Mesodermal cell (in vitro differentiated cells): Measurements from ENCODE around the gene KIF22.
"Not testable (repeated sequence)": the region's sequence is repeated elsewhere in the genome, so short reads cannot be mapped to it uniquely, and the experiment has no call there.

Source experiments
- H3K27ac ChIP-seq: 2 replicates; pipeline ENCODE4 v1.7.0; 2013; ENCODE audit warnings: mild to moderate bottlenecking, low read depth, low read length, moderate library complexity; ENCODE audit not compliant: severe bottlenecking
- H3K36me3 ChIP-seq: 2 replicates; pipeline ENCODE4 v1.7.1; 2013; ENCODE audit warnings: mild to moderate bottlenecking, low read length, moderate library complexity; ENCODE audit not compliant: control insufficient read depth, insufficient read depth
- H3K4me1 ChIP-seq: one replicate; pipeline ENCODE4 v1.7.1; 2013; ENCODE audit warnings: mild to moderate bottlenecking, low read length; ENCODE audit not compliant: insufficient read depth, control insufficient read depth, poor library complexity, severe bottlenecking
- H3K4me3 ChIP-seq: 2 replicates; pipeline ENCODE4 v1.7.0; 2013; ENCODE audit warnings: low read length, control low read depth, mild to moderate bottlenecking; ENCODE audit not compliant: insufficient read depth, poor library complexity, severe bottlenecking; ENCODE audit errors: extremely low read depth
- H3K9me3 ChIP-seq: 2 replicates; pipeline ENCODE4 v1.7.1; 2013; ENCODE audit warnings: mild to moderate bottlenecking, low read length, moderate library complexity; ENCODE audit not compliant: control insufficient read depth
- WGBS, 2 experiments: methylation state at CpG; one replicate each; pipeline ENCODE4 v1.1.5; 2013; ENCODE audit warnings: missing lambda C conversion rate in 2 of 2; ENCODE audit not compliant: insufficient coverage in 2 of 2; 5-methylcytosine and 5-hydroxymethylcytosine counted together

The KIF22 gene

GRCh38 chr16:29767062-29767461 lies 23.5 kb upstream of the KIF22 start:
- no peak overlapping the region for H3K4me3 ChIP-seq
- H3K27ac ChIP-seq: no peak overlapping the region
- 88% methylated on average over 2 of the region's 3 CpGs for WGBS, 2 experiments
- H3K36me3 ChIP-seq: no peaks in the 10 kb centered on the region
- H3K4me1 ChIP-seq: no peaks in the 10 kb centered on the region
- H3K9me3 ChIP-seq: no peaks in the 10 kb centered on the region

DNA sequence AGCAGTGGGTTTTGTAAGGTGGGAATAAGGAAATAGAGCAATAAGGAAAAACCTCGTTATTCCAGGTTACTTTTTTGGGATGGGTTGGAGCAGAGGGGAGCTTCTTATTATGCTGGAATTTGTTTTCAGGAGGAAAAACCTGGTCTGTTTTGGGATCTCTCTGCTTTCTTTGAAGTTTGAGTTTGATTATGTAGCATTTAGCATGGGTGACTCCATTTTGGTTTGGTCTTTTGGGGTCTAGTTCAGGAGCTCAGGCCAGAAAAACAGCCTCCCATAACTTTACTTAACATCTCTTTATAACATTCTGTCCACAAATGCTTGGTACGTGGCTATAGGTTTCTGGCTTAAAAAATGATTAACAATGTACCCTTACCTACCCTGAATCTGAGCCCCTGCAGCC lies 21.0 kb upstream of the KIF22 start:
- no peaks in the 10 kb centered on the region for H3K4me1 ChIP-seq

DNA sequence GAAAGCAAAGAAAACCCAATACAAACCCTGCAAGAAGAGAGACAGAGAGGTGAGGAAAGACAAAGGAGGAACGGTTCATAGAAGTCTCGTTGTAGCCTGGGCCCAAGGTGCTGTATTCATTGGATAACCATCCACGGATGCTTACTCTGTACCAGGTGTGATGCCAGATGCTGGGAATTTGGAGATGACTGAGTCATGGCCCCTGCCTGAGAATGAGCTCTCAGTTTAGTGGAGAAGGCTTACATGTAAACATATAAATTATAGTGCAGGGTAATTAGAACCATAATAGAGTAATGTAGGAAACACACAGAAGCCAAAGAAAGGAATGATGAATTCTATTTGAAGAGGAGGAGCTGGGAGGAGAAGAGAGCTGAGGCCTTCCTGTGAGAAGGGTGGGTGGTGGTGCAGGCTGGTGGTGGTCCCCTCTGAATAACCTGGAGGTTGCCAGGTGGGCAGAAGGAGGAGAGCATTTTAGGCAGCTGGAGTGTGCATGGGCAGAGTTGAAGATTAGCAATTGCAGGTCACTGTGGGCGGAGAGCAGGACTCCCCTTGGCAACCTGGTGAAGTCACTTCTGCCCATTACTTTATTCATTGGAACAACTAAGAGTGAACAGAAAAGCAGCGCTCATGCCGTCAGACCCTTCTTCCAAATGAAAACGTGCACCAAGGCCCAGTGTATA lies 20.2 kb upstream of the KIF22 start:
- H3K27ac ChIP-seq: no peak overlapping the region
- 90 to 100% methylated on average over 3 to 4 of the region's 7 CpGs for WGBS, 2 experiments

More for the DNA sequence above, 21.0 kb upstream of the KIF22 start:
- Histone ChIP-seq H3K4me3 (no peak overlapping the region), H3K36me3 (no peaks in the 10 kb centered on the region), H3K9me3 (no peaks in the 10 kb centered on the region), H3K27ac (no peak overlapping the region)
- 75 to 85% methylated on average over 1 to 2 of the region's 2 CpGs for WGBS, 2 experiments

DNA sequence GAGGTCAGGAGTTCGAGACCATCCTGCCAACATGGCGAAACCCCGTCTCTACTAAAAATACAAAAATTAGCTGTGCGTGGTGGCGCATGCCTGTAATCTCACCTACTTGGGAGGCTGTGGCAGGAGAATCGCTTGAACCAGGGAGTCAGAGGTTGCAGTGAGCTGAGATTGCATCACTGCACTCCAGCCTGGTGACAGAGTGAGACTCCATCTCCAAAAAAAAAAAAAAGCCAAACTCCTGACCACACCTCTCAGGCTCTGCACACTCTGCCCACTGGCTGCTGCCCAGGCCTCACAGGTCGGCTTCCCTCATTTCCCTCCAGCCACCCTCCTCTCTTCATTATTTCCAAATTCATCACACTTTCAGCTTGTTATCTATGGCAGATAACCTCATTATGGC lies 18.2 kb upstream of the KIF22 start:
- H3K9me3 ChIP-seq, H3K4me1 ChIP-seq, H3K27ac ChIP-seq, H3K36me3 ChIP-seq, H3K4me3 ChIP-seq: not testable (repeated sequence)
- WGBS, 2 experiments: 94 to 97% methylated on average over 7 of the region's 7 CpGs

More for the DNA sequence above, 20.2 kb upstream of the KIF22 start:
- no peaks in the 10 kb centered on the region for H3K36me3 ChIP-seq
- H3K9me3 ChIP-seq: no peaks in the 10 kb centered on the region
- H3K4me3 ChIP-seq: no peak overlapping the region
- H3K4me1 ChIP-seq: no peaks in the 10 kb centered on the region

- no peak overlapping the region for H3K27ac ChIP-seq
- no peaks in the 10 kb centered on the region for H3K36me3 ChIP-seq
- WGBS, 2 experiments: 90 to 94% methylated on average over 3 of the region's 5 CpGs
- no peaks in the 10 kb centered on the region for H3K9me3 ChIP-seq
- H3K4me1 ChIP-seq: peaks cover 10% of the 10 kb centered on the region
- H3K4me3 ChIP-seq: no peak overlapping the region
Measured at GRCh38 chr16:29774730-29775129, 15.8 kb upstream of the KIF22 start.

- no peak overlapping the region for H3K4me3 ChIP-seq
- no peaks in the 10 kb centered on the region for H3K36me3 ChIP-seq
- H3K9me3 ChIP-seq: no peaks in the 10 kb centered on the region
- WGBS, 2 experiments: 74 to 91% methylated on average over 2 of the region's 4 CpGs
- no peak overlapping the region for H3K27ac ChIP-seq
- peaks cover 12% of the 10 kb centered on the region for H3K4me1 ChIP-seq
Measured at GRCh38 chr16:29775742-29776408, 14.7 kb upstream of the KIF22 start.

- Histone ChIP-seq H3K27ac (no peak within 1 kb of the TSS), H3K4me1 (peaks cover 12% of the 10 kb centered on the region), H3K36me3 (no peaks in the 10 kb centered on the region), H3K9me3 (no peaks in the 10 kb centered on the region), H3K4me3 (no peak within 1 kb of the TSS)
- whole genome bisulfite sequencing, 2 experiments: 94 to 95% methylated on average over 6 to 7 of the region's 10 CpGs
Measured at GRCh38 chr16:29777576-29778350, 12.8 kb upstream of the KIF22 start, which contains the start of gene ZG16. Gene ZG16, plus strand, starts transcription at chr16:29778256. Its CDS starts 1,011 bp downstream, at chr16:29779267.

DNA sequence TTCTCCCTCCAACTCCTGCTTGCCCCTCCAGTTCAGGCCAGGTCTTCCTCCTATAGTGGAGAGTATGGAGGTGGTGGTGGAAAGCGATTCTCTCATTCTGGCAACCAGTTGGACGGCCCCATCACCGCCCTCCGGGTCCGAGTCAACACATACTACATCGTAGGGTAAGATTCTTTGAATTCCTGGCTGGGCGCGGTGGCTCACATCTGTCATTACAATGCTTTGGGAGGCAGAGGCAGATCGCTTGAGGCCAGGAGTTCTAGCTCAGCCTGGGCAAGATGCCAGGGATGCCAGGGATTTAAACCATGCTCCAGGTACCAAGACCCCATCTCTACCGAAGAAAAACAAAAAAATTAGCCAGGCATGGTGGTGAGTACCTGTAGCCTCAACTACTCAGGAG lies 11.1 kb upstream of the KIF22 start:
- Histone ChIP-seq H3K4me3 (no peak overlapping the region), H3K27ac (no peak overlapping the region), H3K36me3 (no peaks in the 10 kb centered on the region), H3K9me3 (no peaks in the 10 kb centered on the region), H3K4me1 (peaks cover 12% of the 10 kb centered on the region)
- 51 to 60% methylated on average over 5 to 10 of the region's 10 CpGs for WGBS, 2 experiments

- 87 to 91% methylated on average over 8 to 10 of the region's 13 CpGs for WGBS, 2 experiments
- H3K27ac ChIP-seq, H3K4me3 ChIP-seq, H3K36me3 ChIP-seq, H3K9me3 ChIP-seq, H3K4me1 ChIP-seq: not testable (repeated sequence)
Measured at GRCh38 chr16:29783094-29783953, 7.2 kb upstream of the KIF22 start.

- H3K27ac ChIP-seq: no peak overlapping the region
- no peaks in the 10 kb centered on the region for H3K9me3 ChIP-seq
- H3K4me1 ChIP-seq: peaks cover 8% of the 10 kb centered on the region
- WGBS, 2 experiments: 88 to 89% methylated on average over 1 of the region's 2 CpGs
- no peak overlapping the region for H3K4me3 ChIP-seq
- no peaks in the 10 kb centered on the region for H3K36me3 ChIP-seq
Measured at GRCh38 chr16:29784157-29784556, 6.4 kb upstream of the KIF22 start.
